Measurements from ENCODE around the gene ACSF3.

ACSF3 gene

GRCh38 chr16:89050119-89050867 is 43.4 kb upstream of the ACSF3 start:
- TF ChIP-seq TSHZ2 (CRISPR knock-in tag; IDR thresholded peaks at IDR 0.05) (no peak), CSDC2 (CRISPR knock-in tag; IDR thresholded peaks at IDR 0.05) (no peak), BACH2 (CRISPR knock-in tag; IDR thresholded peaks at IDR 0.05; ENCODE audit: borderline replicate concordance) (no peak), ZNF8 (CRISPR knock-in tag; IDR thresholded peaks at IDR 0.05) (no peak), ZNF565 (CRISPR knock-in tag; conservative IDR thresholded peaks at IDR 0.05; ENCODE audit: low read depth) (no peak), POU6F1 (CRISPR knock-in tag; IDR thresholded peaks at IDR 0.05; ENCODE audit: borderline replicate concordance, low read depth) (no peak), CSRNP3 (CRISPR knock-in tag; IDR thresholded peaks at IDR 0.05) (no peak), ISL1 (CRISPR knock-in tag; IDR thresholded peaks at IDR 0.05) (no peak), PATZ1 (CRISPR knock-in tag; IDR thresholded peaks at IDR 0.05; ENCODE audit: borderline replicate concordance) (no peak), TOX (CRISPR knock-in tag; IDR thresholded peaks at IDR 0.05; ENCODE audit: borderline replicate concordance) (no peak), GLIS3 (CRISPR knock-in tag; IDR thresholded peaks at IDR 0.05) (no peak), SNAI2 (CRISPR knock-in tag; IDR thresholded peaks at IDR 0.05) (no peak), RARB (CRISPR knock-in tag; IDR thresholded peaks at IDR 0.05) (no peak), ZFP30 (CRISPR knock-in tag; IDR thresholded peaks at IDR 0.05) (no peak), ZFP3 (CRISPR knock-in tag; IDR thresholded peaks at IDR 0.05) (no peak), CREB5 (CRISPR knock-in tag; IDR thresholded peaks at IDR 0.05; ENCODE audit: low read depth) (no peak), ESRRG (CRISPR knock-in tag; IDR thresholded peaks at IDR 0.05) (no peak), PPARA (CRISPR knock-in tag; IDR thresholded peaks at IDR 0.05; ENCODE audit: borderline replicate concordance) (no peak), TCF4 (CRISPR knock-in tag; IDR thresholded peaks at IDR 0.05; ENCODE audit: borderline replicate concordance) (no peak)
- no peak for ATAC-seq

GRCh38 chr16:89050868-89051311 is 42.8 kb upstream of the ACSF3 start:
- no peak for ATAC-seq
- TF ChIP-seq ZNF565 (CRISPR knock-in tag; conservative IDR thresholded peaks at IDR 0.05; ENCODE audit: low read depth) (no peak), ZFP3 (CRISPR knock-in tag; IDR thresholded peaks at IDR 0.05) (no peak), PATZ1 (CRISPR knock-in tag; IDR thresholded peaks at IDR 0.05; ENCODE audit: borderline replicate concordance) (no peak), CREB5 (CRISPR knock-in tag; IDR thresholded peaks at IDR 0.05; ENCODE audit: low read depth) (no peak), CSRNP3 (CRISPR knock-in tag; IDR thresholded peaks at IDR 0.05) (no peak), OSR1 (CRISPR knock-in tag; IDR thresholded peaks at IDR 0.05) (no peak), ESRRG (CRISPR knock-in tag; IDR thresholded peaks at IDR 0.05) (no peak), PPARA (CRISPR knock-in tag; IDR thresholded peaks at IDR 0.05; ENCODE audit: borderline replicate concordance) (no peak), ISL1 (CRISPR knock-in tag; IDR thresholded peaks at IDR 0.05) (no peak), ZC3H10 (CRISPR knock-in tag; IDR thresholded peaks at IDR 0.05) (no peak), TSHZ2 (CRISPR knock-in tag; IDR thresholded peaks at IDR 0.05) (no peak)

All from SK-N-SH treated with all-trans-retinoic acid at 6 μM for 48 hours (cell line).